Parathyroid adenoma (tissue), 2 donors: ENCODE measurements around the gene REXO4.

ENCODE experiments used
- H2AFZ ChIP-seq: fragments of 300-600 bp; sonication (generic); one replicate; pipeline ENCODE4 v1.7.0; 2017; ENCODE audit warnings: antibody characterized with exemption, mild to moderate bottlenecking
- H3K27ac ChIP-seq: fragments of 300-600 bp; sonication (generic); one replicate; pipeline ENCODE4 v1.7.0; 2017
- H3K27me3 ChIP-seq: fragments of 300-600 bp; sonication (generic); one replicate; pipeline ENCODE4 v1.7.0; 2017; ENCODE audit warnings: low read length; ENCODE audit not compliant: control insufficient read depth, insufficient read depth
- H3K36me3 ChIP-seq: fragments of 300-600 bp; sonication (generic); one replicate; pipeline ENCODE4 v1.7.0; 2017; ENCODE audit warnings: low read length; ENCODE audit not compliant: control insufficient read depth, insufficient read depth
- H3K4me1 ChIP-seq: fragments of 300-600 bp; sonication (generic); one replicate; pipeline ENCODE4 v1.7.0; 2017; ENCODE audit warnings: control low read depth
- H3K4me2 ChIP-seq: fragments of 300-600 bp; sonication (generic); one replicate; pipeline ENCODE4 v1.7.0; 2017; ENCODE audit warnings: low read length
- H3K4me3 ChIP-seq: fragments of 300-600 bp; sonication (generic); one replicate; pipeline ENCODE4 v1.7.0; 2017; ENCODE audit warnings: low read depth, low read length
- H3K79me2 ChIP-seq: fragments of 300-600 bp; sonication (generic); one replicate; pipeline ENCODE4 v1.7.0; 2017; ENCODE audit warnings: control low read depth
- H3K9ac ChIP-seq: fragments of 300-600 bp; sonication (generic); one replicate; pipeline ENCODE4 v1.7.0; 2017; ENCODE audit warnings: mild to moderate bottlenecking
- H3K9me3 ChIP-seq: fragments of 300-600 bp; sonication (generic); one replicate; pipeline ENCODE4 v1.7.0; 2017; ENCODE audit warnings: low read length; ENCODE audit not compliant: control insufficient read depth
- TF ChIP-seq, protein P1 (sequence below): fragments of 300-600 bp; sonication (generic); IDR thresholded peaks from one replicate; pipeline ENCODE4 v1.7.0; 2017; ENCODE audit warnings: antibody characterized with exemption, mild to moderate bottlenecking
- donor health status: primary hyperparathyroidism.

Gene REXO4, protein sequence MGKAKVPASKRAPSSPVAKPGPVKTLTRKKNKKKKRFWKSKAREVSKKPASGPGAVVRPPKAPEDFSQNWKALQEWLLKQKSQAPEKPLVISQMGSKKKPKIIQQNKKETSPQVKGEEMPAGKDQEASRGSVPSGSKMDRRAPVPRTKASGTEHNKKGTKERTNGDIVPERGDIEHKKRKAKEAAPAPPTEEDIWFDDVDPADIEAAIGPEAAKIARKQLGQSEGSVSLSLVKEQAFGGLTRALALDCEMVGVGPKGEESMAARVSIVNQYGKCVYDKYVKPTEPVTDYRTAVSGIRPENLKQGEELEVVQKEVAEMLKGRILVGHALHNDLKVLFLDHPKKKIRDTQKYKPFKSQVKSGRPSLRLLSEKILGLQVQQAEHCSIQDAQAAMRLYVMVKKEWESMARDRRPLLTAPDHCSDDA

GRCh38 chr9:133417541-133418461 is at the start of gene REXO4:
Gene REXO4 (minus strand): TSS chr9:133418010. CDS start chr9:133417844, 166 bp downstream.
- Histone ChIP-seq H2AFZ (peak within 1 kb of the TSS; percentile 95), H3K27me3 (no peaks in the 10 kb centered on the region), H3K27ac (peak within 1 kb of the TSS; percentile 72), H3K4me1 (peaks cover 2% of the 10 kb centered on the region), H3K9ac (peak within 1 kb of the TSS; percentile 28), H3K4me3 (peak within 1 kb of the TSS; percentile 81), H3K9me3 (no peaks in the 10 kb centered on the region), H3K4me2 (peak within 1 kb of the TSS; percentile 68), H3K79me2 (no peaks in the 10 kb centered on the region), H3K36me3 (no peaks in the 10 kb centered on the region)
- TF ChIP-seq, protein P1, sequence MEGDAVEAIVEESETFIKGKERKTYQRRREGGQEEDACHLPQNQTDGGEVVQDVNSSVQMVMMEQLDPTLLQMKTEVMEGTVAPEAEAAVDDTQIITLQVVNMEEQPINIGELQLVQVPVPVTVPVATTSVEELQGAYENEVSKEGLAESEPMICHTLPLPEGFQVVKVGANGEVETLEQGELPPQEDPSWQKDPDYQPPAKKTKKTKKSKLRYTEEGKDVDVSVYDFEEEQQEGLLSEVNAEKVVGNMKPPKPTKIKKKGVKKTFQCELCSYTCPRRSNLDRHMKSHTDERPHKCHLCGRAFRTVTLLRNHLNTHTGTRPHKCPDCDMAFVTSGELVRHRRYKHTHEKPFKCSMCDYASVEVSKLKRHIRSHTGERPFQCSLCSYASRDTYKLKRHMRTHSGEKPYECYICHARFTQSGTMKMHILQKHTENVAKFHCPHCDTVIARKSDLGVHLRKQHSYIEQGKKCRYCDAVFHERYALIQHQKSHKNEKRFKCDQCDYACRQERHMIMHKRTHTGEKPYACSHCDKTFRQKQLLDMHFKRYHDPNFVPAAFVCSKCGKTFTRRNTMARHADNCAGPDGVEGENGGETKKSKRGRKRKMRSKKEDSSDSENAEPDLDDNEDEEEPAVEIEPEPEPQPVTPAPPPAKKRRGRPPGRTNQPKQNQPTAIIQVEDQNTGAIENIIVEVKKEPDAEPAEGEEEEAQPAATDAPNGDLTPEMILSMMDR: no peak

DNA sequence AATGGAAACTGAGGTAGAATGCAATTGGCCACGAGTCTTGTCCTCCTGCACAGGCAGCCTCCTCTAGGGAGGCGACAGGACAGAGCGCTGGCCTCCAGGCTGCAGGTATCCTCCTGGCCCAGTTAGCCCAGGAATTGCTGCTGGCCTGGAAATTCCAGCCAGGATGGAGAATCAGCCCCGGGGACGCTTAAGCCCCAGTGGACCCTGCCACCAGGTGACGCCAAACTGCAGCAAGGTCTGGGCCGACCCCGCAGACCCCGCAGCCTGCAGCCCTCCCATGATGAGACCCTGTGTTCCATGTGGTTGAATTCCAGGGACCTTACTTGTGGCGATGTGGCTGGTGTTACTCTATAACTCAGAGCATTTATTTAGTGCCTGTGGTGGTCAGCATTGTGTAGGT is 49.3 kb upstream of the REXO4 start:
- Histone ChIP-seq H3K4me3 (no peak overlapping the region), H3K9ac (no peak overlapping the region), H3K36me3 (no peaks in the 10 kb centered on the region), H2AFZ (no peak overlapping the region), H3K79me2 (no peaks in the 10 kb centered on the region), H3K4me2 (no peak overlapping the region), H3K4me1 (peaks cover 22% of the 10 kb centered on the region), H3K9me3 (no peaks in the 10 kb centered on the region), H3K27ac (no peak overlapping the region), H3K27me3 (no peaks in the 10 kb centered on the region)
- TF ChIP-seq, protein P1: no peak

GRCh38 chr9:133465984-133466383 is 48.2 kb upstream of the REXO4 start:
- Histone ChIP-seq H3K9me3 (no peaks in the 10 kb centered on the region), H3K4me3 (no peak overlapping the region), H3K4me2 (no peak overlapping the region), H3K36me3 (no peaks in the 10 kb centered on the region), H3K4me1 (peaks cover 21% of the 10 kb centered on the region), H3K27me3 (no peaks in the 10 kb centered on the region), H3K27ac (no peak overlapping the region), H3K9ac (no peak overlapping the region), H2AFZ (no peak overlapping the region), H3K79me2 (no peaks in the 10 kb centered on the region)
- TF ChIP-seq, protein P1: no peak

DNA sequence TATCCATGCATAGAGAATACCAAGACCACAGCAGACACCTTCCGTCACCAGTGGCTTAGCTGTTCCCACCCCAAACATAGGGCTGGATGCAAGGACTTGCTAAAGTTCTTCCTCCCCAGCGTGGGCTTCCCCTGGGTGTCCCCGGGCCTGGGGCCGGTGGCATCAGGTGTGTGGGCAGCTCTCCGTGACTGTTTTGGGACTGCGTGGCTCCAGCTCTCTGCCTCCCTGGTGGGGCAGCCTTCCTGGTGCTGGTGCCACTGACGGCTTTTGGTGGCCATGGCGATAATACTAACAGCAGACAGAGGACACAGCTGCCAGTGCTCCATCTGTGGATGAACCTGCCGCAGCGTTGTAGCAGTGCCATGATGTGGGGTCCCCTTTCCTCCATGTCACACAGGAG is 46.8 kb upstream of the REXO4 start:
- Histone ChIP-seq H3K4me3 (no peak overlapping the region), H3K36me3 (no peaks in the 10 kb centered on the region), H3K4me2 (no peak overlapping the region), H2AFZ (no peak overlapping the region), H3K27me3 (no peaks in the 10 kb centered on the region), H3K9me3 (no peaks in the 10 kb centered on the region), H3K79me2 (no peaks in the 10 kb centered on the region), H3K9ac (no peak overlapping the region), H3K27ac (no peak overlapping the region), H3K4me1 (peaks cover 23% of the 10 kb centered on the region)
- TF ChIP-seq, protein P1: no peak
